NT2/D1 (cell line): ENCODE data around the gene ESAM.
A peak's percentile ranks its signal among the peaks of the same experiment; 100 is the strongest.

Source experiments
- DNase-seq: peaks from one replicate; pipeline ENCODE4 v3.0.0-alpha.2; 2011; ENCODE audit warnings: low read depth, low spot score
- H3K27me3 ChIP-seq: 2 replicates; pipeline ENCODE4 v1.6.0; 2011; ENCODE audit warnings: mild to moderate bottlenecking; ENCODE audit not compliant: insufficient read length, insufficient read depth
- H3K36me3 ChIP-seq: 2 replicates; pipeline ENCODE4 v1.6.1; 2011; ENCODE audit warnings: mild to moderate bottlenecking, low read length, mixed read lengths; ENCODE audit not compliant: insufficient read depth, insufficient read length
- H3K4me1 ChIP-seq: 2 replicates; pipeline ENCODE4 v1.5.1; 2011; ENCODE audit not compliant: insufficient read depth, insufficient read length
- H3K4me3 ChIP-seq: 2 replicates; pipeline ENCODE4 v1.5.1; 2011; ENCODE audit warnings: low read depth; ENCODE audit not compliant: insufficient read length
- H3K9ac ChIP-seq: 2 replicates; pipeline ENCODE4 v1.6.0; 2011; ENCODE audit warnings: low read depth; ENCODE audit not compliant: insufficient read length
- H3K9me3 ChIP-seq: 2 replicates; pipeline ENCODE4 v1.5.1; 2011; ENCODE audit warnings: mild to moderate bottlenecking, low read length; ENCODE audit not compliant: insufficient read depth
- SUZ12 ChIP-seq: IDR thresholded peaks from 2 replicates; pipeline ENCODE4 v1.6.1; 2011; ENCODE audit not compliant: insufficient read length, insufficient read depth; ENCODE audit errors: extremely low read depth
- YY1 ChIP-seq: IDR thresholded peaks from 2 replicates; pipeline ENCODE4 v1.6.1; 2011; ENCODE audit not compliant: insufficient read length, insufficient read depth
- ZNF274 ChIP-seq: IDR thresholded peaks from 2 replicates; pipeline ENCODE4 v1.6.1; 2011; ENCODE audit warnings: mild to moderate bottlenecking, low read depth, low read length

ESAM gene

DNA sequence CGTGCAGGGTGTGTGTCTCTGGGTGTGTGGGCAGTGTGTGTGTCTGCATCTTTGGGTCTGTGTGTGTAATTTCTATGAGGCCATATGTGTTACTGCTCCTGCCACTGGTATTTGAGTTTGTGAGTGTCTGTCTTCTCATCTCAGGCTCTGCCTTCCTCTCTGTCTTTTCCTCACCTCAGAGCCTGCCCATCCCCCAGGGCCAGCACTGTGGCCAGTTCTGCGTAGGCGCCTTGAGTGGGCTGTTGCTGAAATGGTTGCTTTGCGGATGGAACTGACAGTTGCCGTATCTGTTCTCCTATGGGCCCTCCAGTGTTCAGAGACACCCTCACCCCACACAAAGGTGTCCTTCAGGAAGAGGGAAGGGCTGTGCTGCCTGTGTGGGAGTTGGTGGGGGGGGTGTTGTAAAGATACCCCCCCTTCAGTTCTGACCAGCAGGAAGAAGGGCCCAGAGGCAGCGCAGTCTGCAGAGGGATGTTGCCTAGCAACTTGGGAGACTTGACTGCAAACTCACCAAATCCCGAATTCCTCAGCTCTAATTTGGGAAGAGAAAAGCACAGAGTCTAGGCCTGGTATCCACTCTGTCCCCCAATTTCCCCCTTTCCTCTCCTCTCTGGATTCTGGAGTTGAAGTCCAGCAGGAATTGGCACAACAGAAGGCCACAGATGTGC, 24.3 kb downstream of the ESAM start:
- Histone ChIP-seq H3K36me3 (no peaks in the 10 kb centered on the region), H3K9me3 (no peaks in the 10 kb centered on the region), H3K27me3 (peaks cover 61% of the 10 kb centered on the region), H3K4me3 (no peak overlapping the region), H3K4me1 (no peaks in the 10 kb centered on the region), H3K9ac (no peak overlapping the region)
- TF ChIP-seq ZNF274: no peak
- no peak for DNase-seq

DNA sequence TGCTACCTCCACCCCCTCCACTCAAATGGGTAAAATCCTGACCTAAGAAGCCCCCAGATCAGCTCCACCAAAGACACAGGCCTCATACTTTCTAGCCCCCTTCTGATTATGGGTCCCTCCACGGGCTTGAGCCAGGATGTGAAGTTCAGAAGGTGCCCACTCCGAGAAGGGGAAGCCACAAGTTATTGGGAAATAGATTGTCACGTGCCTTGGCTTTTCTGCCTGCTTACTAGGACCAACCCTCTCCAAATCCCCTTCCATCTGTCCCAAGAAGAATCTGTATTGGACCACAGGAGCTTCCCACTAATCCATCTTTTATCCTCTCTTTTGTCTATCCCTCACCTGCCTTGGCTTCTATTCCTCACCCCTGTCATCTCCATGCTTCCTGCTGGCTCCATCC, 25.4 kb downstream of the ESAM start:
- no peak for DNase-seq
- H3K4me1 ChIP-seq: no peaks in the 10 kb centered on the region
- TF ChIP-seq ZNF274: no peak
- TF ChIP-seq YY1: no peak
- TF ChIP-seq SUZ12: no peak
- H3K27me3 ChIP-seq: peaks cover 51% of the 10 kb centered on the region
- H3K9ac ChIP-seq: no peak overlapping the region
- no peak overlapping the region for H3K4me3 ChIP-seq
- H3K36me3 ChIP-seq: no peaks in the 10 kb centered on the region
- no peaks in the 10 kb centered on the region for H3K9me3 ChIP-seq

DNA sequence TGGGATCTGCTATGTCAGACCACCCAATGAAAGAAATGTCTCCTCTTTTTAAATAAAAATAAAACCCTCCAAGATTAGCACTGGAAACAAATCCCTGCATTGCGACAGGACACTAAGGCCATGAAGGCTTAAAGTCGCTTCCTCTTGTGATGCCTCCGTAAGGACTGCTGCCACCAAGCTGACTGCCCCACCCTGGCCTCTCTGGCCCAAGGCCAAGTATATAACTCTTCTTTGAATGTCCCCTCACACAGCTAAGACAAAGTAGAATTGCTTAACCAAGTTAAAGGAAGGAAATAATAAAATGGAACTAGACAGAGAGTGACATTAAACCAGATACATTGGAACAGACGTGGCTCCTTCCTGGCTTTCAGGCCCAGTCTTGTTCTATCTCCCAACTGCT, 29.9 kb downstream of the ESAM start:
- no peak for DNase-seq
- TF ChIP-seq ZNF274 (no peak), SUZ12 (no peak)
- Histone ChIP-seq H3K9me3 (no peaks in the 10 kb centered on the region), H3K4me1 (no peaks in the 10 kb centered on the region), H3K4me3 (no peak overlapping the region), H3K9ac (no peak overlapping the region), H3K27me3 (peaks cover 11% of the 10 kb centered on the region), H3K36me3 (no peaks in the 10 kb centered on the region)

DNA sequence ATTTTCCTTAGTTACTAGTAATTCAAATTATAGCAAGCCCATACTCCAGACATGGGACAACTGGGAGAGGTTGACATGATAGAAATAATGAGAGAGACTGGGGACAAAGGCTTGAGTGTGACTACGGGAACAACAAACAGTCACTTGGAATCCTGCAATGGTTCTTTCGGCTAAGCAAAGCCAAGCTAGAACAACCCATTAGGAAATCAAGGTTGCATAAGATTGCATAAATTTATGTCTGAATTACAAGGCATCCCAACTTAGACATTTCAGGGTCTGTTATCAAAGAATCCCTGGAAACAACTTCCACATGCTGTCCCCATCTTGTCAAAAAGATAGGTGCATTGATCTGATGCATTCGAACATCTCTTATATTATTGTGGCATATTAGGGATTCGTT, 32.5 kb downstream of the ESAM start:
- DNase-seq: no peak
- Histone ChIP-seq H3K27me3 (peaks cover 3% of the 10 kb centered on the region), H3K36me3 (no peaks in the 10 kb centered on the region), H3K9ac (no peak overlapping the region), H3K4me1 (peaks cover 8% of the 10 kb centered on the region), H3K4me3 (no peak overlapping the region), H3K9me3 (no peaks in the 10 kb centered on the region)
- TF ChIP-seq SUZ12 (no peak), YY1 (no peak), ZNF274 (no peak)

DNA sequence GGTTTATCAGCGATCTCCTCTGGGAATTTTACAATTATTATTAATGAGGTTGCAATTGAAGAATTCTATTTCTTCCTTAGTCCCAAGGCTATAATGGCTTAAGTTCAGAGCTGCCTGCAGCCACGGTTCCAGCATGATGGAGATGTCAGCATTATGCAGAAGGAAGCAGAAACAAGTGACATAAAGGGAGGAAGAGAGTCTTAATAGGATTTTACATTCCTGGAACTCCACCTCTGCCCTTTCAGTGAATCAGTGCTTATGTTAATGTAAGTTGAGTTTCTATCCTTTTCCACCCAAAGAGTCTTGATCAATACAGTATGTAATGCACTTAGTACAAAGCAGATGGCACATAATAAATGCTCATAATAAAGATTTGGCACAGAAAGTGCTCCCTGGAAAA, 34.0 kb downstream of the ESAM start:
- TF ChIP-seq YY1 (no peak), SUZ12 (no peak), ZNF274 (no peak)
- H3K36me3 ChIP-seq: no peaks in the 10 kb centered on the region
- peaks cover 17% of the 10 kb centered on the region for H3K27me3 ChIP-seq
- H3K9me3 ChIP-seq: no peaks in the 10 kb centered on the region
- no peak overlapping the region for H3K9ac ChIP-seq
- DNase-seq: no peak
- H3K4me1 ChIP-seq: peaks cover 8% of the 10 kb centered on the region
- H3K4me3 ChIP-seq: no peak overlapping the region

DNA sequence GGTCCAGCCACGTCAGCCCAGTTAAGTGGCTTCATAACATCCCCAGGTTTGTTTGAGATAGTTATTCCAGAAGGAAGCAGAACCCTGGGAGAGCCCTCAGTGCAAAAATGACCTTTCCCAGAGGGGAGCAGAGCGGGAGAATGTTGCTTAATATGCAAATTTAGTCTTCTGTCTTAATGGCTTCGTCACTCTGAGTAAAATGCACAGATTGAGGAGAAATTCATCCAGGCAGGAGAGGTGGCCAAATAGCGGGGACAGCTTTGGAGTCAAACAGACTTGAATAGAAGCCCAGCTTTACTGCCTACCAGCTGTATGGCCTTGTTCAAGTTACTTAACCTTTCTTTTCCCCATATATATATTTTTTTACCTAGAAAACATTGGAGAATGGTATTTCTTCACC, 34.6 kb downstream of the ESAM start:
- TF ChIP-seq YY1: no peak
- no peak for TF ChIP-seq SUZ12
- no peak for TF ChIP-seq ZNF274
- Histone ChIP-seq H3K4me3 (no peak overlapping the region), H3K36me3 (no peaks in the 10 kb centered on the region), H3K4me1 (peaks cover 9% of the 10 kb centered on the region), H3K9me3 (no peaks in the 10 kb centered on the region), H3K27me3 (peaks cover 24% of the 10 kb centered on the region), H3K9ac (no peak overlapping the region)
- no peak for DNase-seq

DNA sequence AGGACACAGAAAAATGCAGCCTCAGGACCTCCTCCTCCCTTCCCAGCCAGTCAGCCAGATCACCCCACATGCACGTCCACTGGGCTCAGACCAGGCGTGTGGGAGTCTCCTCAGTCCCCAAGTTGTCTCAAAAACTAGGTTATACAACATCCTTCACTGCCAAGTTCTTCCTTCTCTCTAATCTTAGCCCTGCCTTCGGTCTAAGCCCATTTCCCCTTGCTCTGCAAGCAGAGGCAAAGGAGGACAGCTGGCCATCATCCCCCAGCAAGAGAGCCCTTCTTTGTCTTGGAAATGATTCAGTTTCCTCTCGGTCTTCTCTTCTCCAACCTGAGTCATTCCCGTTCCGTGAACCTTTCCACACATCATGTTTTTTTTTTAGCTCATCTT, 36.4 kb downstream of the ESAM start:
- peak overlapping the region; percentile 9 for H3K4me3 ChIP-seq
- DNase-seq: no peak

More for the DNA sequence above, 36.4 kb downstream of the ESAM start:
- H3K9me3 ChIP-seq: no peaks in the 10 kb centered on the region
- no peak for TF ChIP-seq ZNF274
- no peak for TF ChIP-seq YY1
- TF ChIP-seq SUZ12: no peak
- H3K36me3 ChIP-seq: no peaks in the 10 kb centered on the region
- no peak overlapping the region for H3K9ac ChIP-seq
- peaks cover 10% of the 10 kb centered on the region for H3K4me1 ChIP-seq
- H3K27me3 ChIP-seq: peaks cover 41% of the 10 kb centered on the region
